WTC11 (cell line): ENCODE measurements around the gene FSHR. TPM values are rescaled to one million over a fixed set of nuclear protein-coding genes. Genes with fewer than 3 reads are reported as not detected.

Experiments used
- ATAC-seq: fragments of 200-7000 bp; cut with Tn5 transposase; 2 replicates; pipeline ENCODE4 v1.10.0; 2021; ENCODE audit warnings: mild to moderate bottlenecking, moderate library complexity
- CTCF ChIA-PET: fragments of 300-600 bp; sonication (Branson Sonifier 250); formaldehyde crosslinking; loops from one replicate; lab custom pipeline; 2021; ENCODE audit warnings: antibody characterized with exemption; lab: Charles Lee
- POLR2A ChIA-PET: fragments of 350-600 bp; sonication (Branson Sonifier 250); formaldehyde crosslinking; loops from one replicate; lab custom pipeline; 2021; ENCODE audit warnings: antibody characterized with exemption; lab: Charles Lee
- DNase-seq: peaks from one replicate; pipeline ENCODE4 v3.0.0; 2021; ENCODE audit warnings: low spot score
- H3K27ac Mint-ChIP-seq: 2 replicates; pipeline ENCODE4 v1.8.0; 2021; ENCODE audit warnings: mixed read lengths
- H3K27me3 Mint-ChIP-seq: 2 replicates; pipeline ENCODE4 v1.8.0; 2021; ENCODE audit warnings: low read depth, mild to moderate bottlenecking, moderate library complexity, mixed read lengths
- H3K36me3 Mint-ChIP-seq: 2 replicates; pipeline ENCODE4 v1.8.0; 2021; ENCODE audit warnings: mixed read lengths
- H3K4me1 Mint-ChIP-seq: 2 replicates; pipeline ENCODE4 v1.8.0; 2022; ENCODE audit warnings: mixed read lengths
- H3K4me3 Mint-ChIP-seq: 2 replicates; pipeline ENCODE4 v1.8.0; 2021; ENCODE audit warnings: mild to moderate bottlenecking, moderate library complexity, mixed read lengths
- H3K9me3 Mint-ChIP-seq: 2 replicates; pipeline ENCODE4 v1.8.0; 2021; ENCODE audit warnings: mixed read lengths
- CREB1 ChIP-seq: sonication (generic); formaldehyde crosslinking; IDR thresholded peaks from 2 replicates; pipeline ENCODE4 v1.8.0; 2023; ENCODE audit warnings: mild to moderate bottlenecking, missing genetic modification reagents
- FOXJ3 ChIP-seq: sonication (generic); formaldehyde crosslinking; IDR thresholded peaks from 2 replicates; pipeline ENCODE4 v1.9.0; 2021; ENCODE audit warnings: missing genetic modification reagents, mild to moderate bottlenecking, borderline replicate concordance
- GRHL2 ChIP-seq: fragments of 250-450 bp; sonication (Bioruptor Pico); IDR thresholded peaks from 2 replicates; pipeline ENCODE4 v1.8.0; 2022; ENCODE audit warnings: mild to moderate bottlenecking, moderate library complexity; ENCODE audit not compliant: insufficient replicate concordance, severe bottlenecking
- JAZF1 ChIP-seq: fragments of 250-450 bp; sonication (Bioruptor Pico); IDR thresholded peaks from 2 replicates; pipeline ENCODE4 v1.9.0; 2021; ENCODE audit warnings: moderate library complexity, mild to moderate bottlenecking, inconsistent platforms
- KAT7 ChIP-seq: sonication (generic); formaldehyde crosslinking; IDR thresholded peaks from 2 replicates; pipeline ENCODE4 v1.8.1; 2023; ENCODE audit warnings: missing genetic modification reagents, mild to moderate bottlenecking, borderline replicate concordance
- RORB ChIP-seq: fragments of 250-450 bp; sonication (Bioruptor Pico); IDR thresholded peaks from 2 replicates; pipeline ENCODE4 v1.9.0; 2021; ENCODE audit warnings: mild to moderate bottlenecking
- ZNF317 ChIP-seq: sonication (generic); formaldehyde crosslinking; IDR thresholded peaks from 2 replicates; pipeline ENCODE4 v1.8.1; 2023; ENCODE audit warnings: low read depth, mild to moderate bottlenecking, moderate library complexity, missing genetic modification reagents, borderline replicate concordance
- ZNF416 ChIP-seq: fragments of 250-450 bp; sonication (Bioruptor Pico); IDR thresholded peaks from 2 replicates; pipeline ENCODE4 v1.9.0; 2021; ENCODE audit warnings: mild to moderate bottlenecking, inconsistent platforms
- total RNA-seq: library from RNA; stranded (reverse); gene quantifications from 3 replicates; pipeline ENCODE4 v1.2.3, GENCODE V29; 2021
- TF ChIP-seq, protein P1 (sequence below): sonication (generic); formaldehyde crosslinking; IDR thresholded peaks from 2 replicates; pipeline ENCODE4 v1.8.0; 2022; ENCODE audit warnings: mild to moderate bottlenecking, missing genetic modification reagents
- TF ChIP-seq, protein P2 (sequence below): sonication (generic); formaldehyde crosslinking; IDR thresholded peaks from 2 replicates; pipeline ENCODE4 v1.8.1; 2023; ENCODE audit warnings: mild to moderate bottlenecking, missing genetic modification reagents, moderate library complexity
- TF ChIP-seq, protein P3 (sequence below): sonication (generic); formaldehyde crosslinking; IDR thresholded peaks from 2 replicates; pipeline ENCODE4 v1.8.1; 2022; ENCODE audit warnings: missing genetic modification reagents, borderline replicate concordance
- TF ChIP-seq, protein P4 (sequence below): sonication (generic); formaldehyde crosslinking; conservative IDR thresholded peaks from 2 replicates; pipeline ENCODE4 v1.8.1; 2023; ENCODE audit warnings: mild to moderate bottlenecking, low read depth, missing genetic modification reagents, moderate library complexity
- TF ChIP-seq, protein P5 (sequence below): sonication (generic); formaldehyde crosslinking; conservative IDR thresholded peaks from 2 replicates; pipeline ENCODE4 v1.8.1; 2022; ENCODE audit warnings: mild to moderate bottlenecking, missing genetic modification reagents
- TF ChIP-seq, protein P6 (sequence below): sonication (generic); formaldehyde crosslinking; IDR thresholded peaks from 2 replicates; pipeline ENCODE4 v1.8.1; 2023; ENCODE audit warnings: mild to moderate bottlenecking, missing genetic modification reagents, moderate library complexity
- TF ChIP-seq, protein P7 (sequence below): fragments of 250-450 bp; sonication (Bioruptor Pico); IDR thresholded peaks from 2 replicates; pipeline ENCODE4 v1.9.0; 2021; ENCODE audit warnings: moderate library complexity, mild to moderate bottlenecking, inconsistent platforms, borderline replicate concordance
- TF ChIP-seq, protein P8 (sequence below): sonication (generic); formaldehyde crosslinking; IDR thresholded peaks from 2 replicates; pipeline ENCODE4 v1.8.1; 2023; ENCODE audit warnings: mild to moderate bottlenecking, missing genetic modification reagents
- TF ChIP-seq, protein P9 (sequence below): sonication (generic); formaldehyde crosslinking; IDR thresholded peaks from 2 replicates; pipeline ENCODE4 v1.8.0; 2023; ENCODE audit warnings: missing genetic modification reagents, mild to moderate bottlenecking, borderline replicate concordance

FSHR gene
- total RNA-seq, 1 experiment from 2014 or later = not detected

DNA sequence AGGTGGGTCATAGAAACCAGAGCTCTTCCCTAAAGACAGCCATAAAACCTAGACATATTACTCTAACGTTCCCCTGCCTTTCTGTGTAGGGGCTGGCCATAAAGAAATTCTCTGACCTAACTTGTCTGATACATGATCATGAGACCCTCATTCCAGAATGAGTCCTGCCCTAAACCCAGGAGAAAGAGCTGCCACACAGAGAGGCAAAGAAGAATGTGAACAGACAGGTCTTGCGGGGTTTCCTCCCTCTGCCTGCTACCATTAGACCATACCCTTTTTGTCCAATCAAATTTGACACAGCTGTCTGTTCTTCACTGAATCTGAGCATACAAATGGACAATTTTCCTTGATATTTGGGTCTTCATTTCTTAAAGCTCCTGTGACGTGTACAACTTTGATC is 200.0 kb downstream of the FSHR start:
- ChIA-PET POLR2A (no interaction called here), CTCF (no interaction called here)
- no peaks in the 10 kb centered on the region for H3K27me3 Mint-ChIP-seq
- TF ChIP-seq, protein P1, sequence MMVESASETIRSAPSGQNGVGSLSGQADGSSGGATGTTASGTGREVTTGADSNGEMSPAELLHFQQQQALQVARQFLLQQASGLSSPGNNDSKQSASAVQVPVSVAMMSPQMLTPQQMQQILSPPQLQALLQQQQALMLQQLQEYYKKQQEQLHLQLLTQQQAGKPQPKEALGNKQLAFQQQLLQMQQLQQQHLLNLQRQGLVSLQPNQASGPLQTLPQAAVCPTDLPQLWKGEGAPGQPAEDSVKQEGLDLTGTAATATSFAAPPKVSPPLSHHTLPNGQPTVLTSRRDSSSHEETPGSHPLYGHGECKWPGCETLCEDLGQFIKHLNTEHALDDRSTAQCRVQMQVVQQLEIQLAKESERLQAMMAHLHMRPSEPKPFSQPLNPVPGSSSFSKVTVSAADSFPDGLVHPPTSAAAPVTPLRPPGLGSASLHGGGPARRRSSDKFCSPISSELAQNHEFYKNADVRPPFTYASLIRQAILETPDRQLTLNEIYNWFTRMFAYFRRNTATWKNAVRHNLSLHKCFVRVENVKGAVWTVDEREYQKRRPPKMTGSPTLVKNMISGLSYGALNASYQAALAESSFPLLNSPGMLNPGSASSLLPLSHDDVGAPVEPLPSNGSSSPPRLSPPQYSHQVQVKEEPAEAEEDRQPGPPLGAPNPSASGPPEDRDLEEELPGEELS = no peak
- TF ChIP-seq, protein P2, sequence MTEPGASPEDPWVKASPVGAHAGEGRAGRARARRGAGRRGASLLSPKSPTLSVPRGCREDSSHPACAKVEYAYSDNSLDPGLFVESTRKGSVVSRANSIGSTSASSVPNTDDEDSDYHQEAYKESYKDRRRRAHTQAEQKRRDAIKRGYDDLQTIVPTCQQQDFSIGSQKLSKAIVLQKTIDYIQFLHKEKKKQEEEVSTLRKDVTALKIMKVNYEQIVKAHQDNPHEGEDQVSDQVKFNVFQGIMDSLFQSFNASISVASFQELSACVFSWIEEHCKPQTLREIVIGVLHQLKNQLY (CRISPR knock-in tag) = no peak
- TF ChIP-seq JAZF1 (CRISPR knock-in tag) = no peak
- TF ChIP-seq, protein P3, sequence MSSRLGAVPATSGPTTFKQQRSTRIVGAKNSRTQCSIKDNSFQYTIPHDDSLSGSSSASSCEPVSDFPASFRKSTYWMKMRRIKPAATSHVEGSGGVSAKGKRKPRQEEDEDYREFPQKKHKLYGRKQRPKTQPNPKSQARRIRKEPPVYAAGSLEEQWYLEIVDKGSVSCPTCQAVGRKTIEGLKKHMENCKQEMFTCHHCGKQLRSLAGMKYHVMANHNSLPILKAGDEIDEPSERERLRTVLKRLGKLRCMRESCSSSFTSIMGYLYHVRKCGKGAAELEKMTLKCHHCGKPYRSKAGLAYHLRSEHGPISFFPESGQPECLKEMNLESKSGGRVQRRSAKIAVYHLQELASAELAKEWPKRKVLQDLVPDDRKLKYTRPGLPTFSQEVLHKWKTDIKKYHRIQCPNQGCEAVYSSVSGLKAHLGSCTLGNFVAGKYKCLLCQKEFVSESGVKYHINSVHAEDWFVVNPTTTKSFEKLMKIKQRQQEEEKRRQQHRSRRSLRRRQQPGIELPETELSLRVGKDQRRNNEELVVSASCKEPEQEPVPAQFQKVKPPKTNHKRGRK (CRISPR knock-in tag) = no peak
- TF ChIP-seq KAT7 (CRISPR knock-in tag) = no peak
- TF ChIP-seq, protein P4, sequence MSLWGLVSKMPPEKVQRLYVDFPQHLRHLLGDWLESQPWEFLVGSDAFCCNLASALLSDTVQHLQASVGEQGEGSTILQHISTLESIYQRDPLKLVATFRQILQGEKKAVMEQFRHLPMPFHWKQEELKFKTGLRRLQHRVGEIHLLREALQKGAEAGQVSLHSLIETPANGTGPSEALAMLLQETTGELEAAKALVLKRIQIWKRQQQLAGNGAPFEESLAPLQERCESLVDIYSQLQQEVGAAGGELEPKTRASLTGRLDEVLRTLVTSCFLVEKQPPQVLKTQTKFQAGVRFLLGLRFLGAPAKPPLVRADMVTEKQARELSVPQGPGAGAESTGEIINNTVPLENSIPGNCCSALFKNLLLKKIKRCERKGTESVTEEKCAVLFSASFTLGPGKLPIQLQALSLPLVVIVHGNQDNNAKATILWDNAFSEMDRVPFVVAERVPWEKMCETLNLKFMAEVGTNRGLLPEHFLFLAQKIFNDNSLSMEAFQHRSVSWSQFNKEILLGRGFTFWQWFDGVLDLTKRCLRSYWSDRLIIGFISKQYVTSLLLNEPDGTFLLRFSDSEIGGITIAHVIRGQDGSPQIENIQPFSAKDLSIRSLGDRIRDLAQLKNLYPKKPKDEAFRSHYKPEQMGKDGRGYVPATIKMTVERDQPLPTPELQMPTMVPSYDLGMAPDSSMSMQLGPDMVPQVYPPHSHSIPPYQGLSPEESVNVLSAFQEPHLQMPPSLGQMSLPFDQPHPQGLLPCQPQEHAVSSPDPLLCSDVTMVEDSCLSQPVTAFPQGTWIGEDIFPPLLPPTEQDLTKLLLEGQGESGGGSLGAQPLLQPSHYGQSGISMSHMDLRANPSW (CRISPR knock-in tag) = no peak
- TF ChIP-seq, protein P5, sequence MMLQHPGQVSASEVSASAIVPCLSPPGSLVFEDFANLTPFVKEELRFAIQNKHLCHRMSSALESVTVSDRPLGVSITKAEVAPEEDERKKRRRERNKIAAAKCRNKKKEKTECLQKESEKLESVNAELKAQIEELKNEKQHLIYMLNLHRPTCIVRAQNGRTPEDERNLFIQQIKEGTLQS (CRISPR knock-in tag) = no peak
- TF ChIP-seq CREB1 (CRISPR knock-in tag) = no peak
- TF ChIP-seq, protein P6, sequence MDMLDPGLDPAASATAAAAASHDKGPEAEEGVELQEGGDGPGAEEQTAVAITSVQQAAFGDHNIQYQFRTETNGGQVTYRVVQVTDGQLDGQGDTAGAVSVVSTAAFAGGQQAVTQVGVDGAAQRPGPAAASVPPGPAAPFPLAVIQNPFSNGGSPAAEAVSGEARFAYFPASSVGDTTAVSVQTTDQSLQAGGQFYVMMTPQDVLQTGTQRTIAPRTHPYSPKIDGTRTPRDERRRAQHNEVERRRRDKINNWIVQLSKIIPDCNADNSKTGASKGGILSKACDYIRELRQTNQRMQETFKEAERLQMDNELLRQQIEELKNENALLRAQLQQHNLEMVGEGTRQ (CRISPR knock-in tag) = no peak
- TF ChIP-seq ZNF317 = no peak
- TF ChIP-seq RORB (CRISPR knock-in tag) = no peak
- TF ChIP-seq FOXJ3 = no peak
- TF ChIP-seq GRHL2 (CRISPR knock-in tag) = no peak
- TF ChIP-seq, protein P7, sequence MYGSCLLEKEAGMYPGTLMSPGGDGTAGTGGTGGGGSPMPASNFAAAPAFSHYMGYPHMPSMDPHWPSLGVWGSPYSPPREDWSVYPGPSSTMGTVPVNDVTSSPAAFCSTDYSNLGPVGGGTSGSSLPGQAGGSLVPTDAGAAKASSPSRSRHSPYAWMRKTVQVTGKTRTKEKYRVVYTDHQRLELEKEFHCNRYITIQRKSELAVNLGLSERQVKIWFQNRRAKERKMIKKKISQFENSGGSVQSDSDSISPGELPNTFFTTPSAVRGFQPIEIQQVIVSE (CRISPR knock-in tag) = no peak
- H3K36me3 Mint-ChIP-seq = no peaks in the 10 kb centered on the region
- no peaks in the 10 kb centered on the region for H3K9me3 Mint-ChIP-seq
- no peaks in the 10 kb centered on the region for H3K4me1 Mint-ChIP-seq
- H3K4me3 Mint-ChIP-seq = no peak overlapping the region
- DNase-seq (no peak), ATAC-seq (no peak)
- no peak overlapping the region for H3K27ac Mint-ChIP-seq

DNA sequence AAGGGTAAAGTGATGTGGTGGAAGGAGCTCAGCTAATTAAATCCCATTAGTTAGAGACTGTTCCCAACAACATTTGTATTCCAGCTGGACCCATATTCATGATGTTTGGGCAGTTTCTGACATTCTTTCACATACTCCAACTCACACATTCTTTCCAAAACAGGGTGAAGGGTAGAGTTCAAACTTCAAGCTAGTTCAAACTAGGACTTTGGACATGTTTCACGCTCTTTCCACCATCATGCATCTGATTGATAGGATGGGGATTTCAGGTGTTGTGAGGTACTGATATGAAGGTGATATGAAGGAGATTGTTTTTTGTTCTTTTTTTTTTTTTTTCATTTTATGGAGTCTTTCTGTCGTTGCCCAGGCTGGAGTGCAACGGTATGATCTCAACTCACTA is 201.7 kb downstream of the FSHR start:
- H3K36me3 Mint-ChIP-seq = no peaks in the 10 kb centered on the region
- no peak for DNase-seq
- CTCF ChIA-PET = no interaction called here

More for the DNA sequence above, 201.7 kb downstream of the FSHR start:
- no peaks in the 10 kb centered on the region for H3K27me3 Mint-ChIP-seq
- no peak for ATAC-seq
- no peaks in the 10 kb centered on the region for H3K9me3 Mint-ChIP-seq
- H3K4me1 Mint-ChIP-seq = no peaks in the 10 kb centered on the region
- TF ChIP-seq, protein P8, sequence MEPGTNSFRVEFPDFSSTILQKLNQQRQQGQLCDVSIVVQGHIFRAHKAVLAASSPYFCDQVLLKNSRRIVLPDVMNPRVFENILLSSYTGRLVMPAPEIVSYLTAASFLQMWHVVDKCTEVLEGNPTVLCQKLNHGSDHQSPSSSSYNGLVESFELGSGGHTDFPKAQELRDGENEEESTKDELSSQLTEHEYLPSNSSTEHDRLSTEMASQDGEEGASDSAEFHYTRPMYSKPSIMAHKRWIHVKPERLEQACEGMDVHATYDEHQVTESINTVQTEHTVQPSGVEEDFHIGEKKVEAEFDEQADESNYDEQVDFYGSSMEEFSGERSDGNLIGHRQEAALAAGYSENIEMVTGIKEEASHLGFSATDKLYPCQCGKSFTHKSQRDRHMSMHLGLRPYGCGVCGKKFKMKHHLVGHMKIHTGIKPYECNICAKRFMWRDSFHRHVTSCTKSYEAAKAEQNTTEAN (CRISPR knock-in tag) = no peak
- TF ChIP-seq, protein P7 (CRISPR knock-in tag) = no peak
- TF ChIP-seq, protein P9, sequence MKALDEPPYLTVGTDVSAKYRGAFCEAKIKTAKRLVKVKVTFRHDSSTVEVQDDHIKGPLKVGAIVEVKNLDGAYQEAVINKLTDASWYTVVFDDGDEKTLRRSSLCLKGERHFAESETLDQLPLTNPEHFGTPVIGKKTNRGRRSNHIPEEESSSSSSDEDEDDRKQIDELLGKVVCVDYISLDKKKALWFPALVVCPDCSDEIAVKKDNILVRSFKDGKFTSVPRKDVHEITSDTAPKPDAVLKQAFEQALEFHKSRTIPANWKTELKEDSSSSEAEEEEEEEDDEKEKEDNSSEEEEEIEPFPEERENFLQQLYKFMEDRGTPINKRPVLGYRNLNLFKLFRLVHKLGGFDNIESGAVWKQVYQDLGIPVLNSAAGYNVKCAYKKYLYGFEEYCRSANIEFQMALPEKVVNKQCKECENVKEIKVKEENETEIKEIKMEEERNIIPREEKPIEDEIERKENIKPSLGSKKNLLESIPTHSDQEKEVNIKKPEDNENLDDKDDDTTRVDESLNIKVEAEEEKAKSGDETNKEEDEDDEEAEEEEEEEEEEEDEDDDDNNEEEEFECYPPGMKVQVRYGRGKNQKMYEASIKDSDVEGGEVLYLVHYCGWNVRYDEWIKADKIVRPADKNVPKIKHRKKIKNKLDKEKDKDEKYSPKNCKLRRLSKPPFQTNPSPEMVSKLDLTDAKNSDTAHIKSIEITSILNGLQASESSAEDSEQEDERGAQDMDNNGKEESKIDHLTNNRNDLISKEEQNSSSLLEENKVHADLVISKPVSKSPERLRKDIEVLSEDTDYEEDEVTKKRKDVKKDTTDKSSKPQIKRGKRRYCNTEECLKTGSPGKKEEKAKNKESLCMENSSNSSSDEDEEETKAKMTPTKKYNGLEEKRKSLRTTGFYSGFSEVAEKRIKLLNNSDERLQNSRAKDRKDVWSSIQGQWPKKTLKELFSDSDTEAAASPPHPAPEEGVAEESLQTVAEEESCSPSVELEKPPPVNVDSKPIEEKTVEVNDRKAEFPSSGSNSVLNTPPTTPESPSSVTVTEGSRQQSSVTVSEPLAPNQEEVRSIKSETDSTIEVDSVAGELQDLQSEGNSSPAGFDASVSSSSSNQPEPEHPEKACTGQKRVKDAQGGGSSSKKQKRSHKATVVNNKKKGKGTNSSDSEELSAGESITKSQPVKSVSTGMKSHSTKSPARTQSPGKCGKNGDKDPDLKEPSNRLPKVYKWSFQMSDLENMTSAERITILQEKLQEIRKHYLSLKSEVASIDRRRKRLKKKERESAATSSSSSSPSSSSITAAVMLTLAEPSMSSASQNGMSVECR (CRISPR knock-in tag) = no peak
- no peak for TF ChIP-seq ZNF416 (CRISPR knock-in tag)
- POLR2A ChIA-PET = no interaction called here
- H3K4me3 Mint-ChIP-seq = no peak overlapping the region
- no peak overlapping the region for H3K27ac Mint-ChIP-seq
